GM19455 (cell line): Measurements from ENCODE around the gene XYLT1.

Experiments
- ATAC-seq: cut with Tn5 transposase; IDR thresholded peaks from one replicate; pipeline ENCODE4 v1.9.1; 2021; ENCODE audit not compliant: unreplicated experiment

The XYLT1 gene

DNA sequence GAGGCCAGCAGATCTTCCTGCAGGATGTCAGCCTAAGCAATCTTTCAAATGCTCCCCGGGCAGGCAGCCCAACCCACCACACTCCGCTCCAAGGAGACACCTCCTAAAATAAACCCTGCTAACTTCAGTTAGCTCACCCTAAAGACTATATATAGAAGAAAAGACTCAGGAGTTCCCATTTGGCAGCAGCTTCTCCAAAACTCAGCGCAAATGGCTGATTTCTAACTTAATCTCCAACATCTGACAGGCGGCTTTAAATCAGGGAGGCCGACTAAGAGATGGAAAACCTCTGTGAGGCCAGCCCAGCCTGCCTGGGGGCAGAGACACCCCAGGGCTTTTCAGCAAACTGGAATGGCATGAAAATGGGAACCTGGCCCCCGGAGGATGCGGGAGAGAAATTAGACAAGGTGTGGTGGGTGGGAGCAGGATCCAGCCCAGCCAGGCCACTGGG is 91.6 kb downstream of the XYLT1 start:
- no peak for ATAC-seq

- ATAC-seq: no peak
These were observed 93.1 kb downstream of the XYLT1 start for GRCh38 chr16:17377360-17378324.

DNA sequence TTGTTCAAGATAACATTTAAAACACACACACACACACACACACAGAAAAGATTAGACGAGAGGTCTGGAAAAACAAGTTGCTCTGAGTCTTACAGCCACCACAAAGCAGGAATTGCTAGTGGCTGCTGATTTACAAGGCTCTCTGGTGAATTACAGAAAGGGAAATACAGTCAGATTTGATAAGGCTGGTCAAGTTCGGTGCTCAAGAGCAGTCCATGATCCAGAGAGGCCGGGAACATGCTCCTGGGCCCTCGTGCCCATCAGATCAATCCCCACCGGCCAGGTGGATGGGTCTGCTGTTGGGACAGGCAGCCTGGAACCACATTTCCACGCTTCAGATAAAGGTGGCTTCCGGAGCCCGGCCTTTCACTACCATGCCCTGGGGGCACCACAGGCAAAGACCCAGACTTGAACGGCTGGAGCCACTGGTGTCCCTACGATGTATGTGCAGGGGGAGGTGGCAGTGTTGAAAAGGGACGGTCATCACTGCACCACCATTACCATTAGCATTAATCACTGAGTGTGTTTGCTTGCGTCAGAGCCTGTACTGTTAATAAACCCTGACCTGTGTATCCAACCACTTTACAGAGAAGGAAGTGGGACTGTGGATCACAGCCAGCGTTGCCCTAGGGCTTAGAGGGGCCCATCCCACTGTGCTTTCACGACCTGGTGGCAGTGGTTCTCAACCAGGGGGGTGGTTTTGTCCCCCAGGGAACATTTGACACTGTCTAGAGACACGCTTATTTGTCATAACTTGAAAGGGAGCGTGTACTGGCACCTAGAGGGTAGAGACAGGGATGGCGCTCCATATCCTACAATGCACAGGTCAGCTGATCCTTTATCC is 95.1 kb downstream of the XYLT1 start:
- ATAC-seq: no peak

DNA sequence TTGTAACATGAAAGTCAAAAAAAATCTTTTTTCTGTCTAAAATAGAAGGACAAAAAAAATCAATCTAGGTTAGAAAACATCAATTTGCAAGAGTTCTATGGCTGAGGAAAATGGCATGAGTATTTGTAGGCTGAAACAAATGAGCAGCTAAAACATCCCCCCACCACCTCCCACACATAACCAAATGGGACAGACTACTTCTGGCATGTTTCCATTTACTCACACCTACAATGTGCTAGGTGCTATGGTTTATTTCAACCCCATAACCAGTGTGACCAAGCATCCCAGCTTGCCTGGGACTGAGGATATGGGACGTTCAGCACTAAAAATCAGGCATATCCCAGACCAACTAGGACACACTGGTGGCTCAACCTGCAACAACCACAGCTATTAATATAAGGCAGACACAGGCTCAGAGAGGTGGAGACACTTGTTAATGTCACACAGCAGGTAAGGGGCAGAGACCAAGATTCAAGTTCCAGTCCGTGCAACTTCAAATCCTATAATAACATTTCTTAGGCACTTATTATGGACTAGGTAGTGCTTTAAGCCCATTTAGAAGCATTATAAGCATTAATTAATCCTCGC is 96.0 kb downstream of the XYLT1 start:
- no peak for ATAC-seq

GRCh38 chr16:17373533-17373932 is 97.2 kb downstream of the XYLT1 start:
- ATAC-seq: no peak

DNA sequence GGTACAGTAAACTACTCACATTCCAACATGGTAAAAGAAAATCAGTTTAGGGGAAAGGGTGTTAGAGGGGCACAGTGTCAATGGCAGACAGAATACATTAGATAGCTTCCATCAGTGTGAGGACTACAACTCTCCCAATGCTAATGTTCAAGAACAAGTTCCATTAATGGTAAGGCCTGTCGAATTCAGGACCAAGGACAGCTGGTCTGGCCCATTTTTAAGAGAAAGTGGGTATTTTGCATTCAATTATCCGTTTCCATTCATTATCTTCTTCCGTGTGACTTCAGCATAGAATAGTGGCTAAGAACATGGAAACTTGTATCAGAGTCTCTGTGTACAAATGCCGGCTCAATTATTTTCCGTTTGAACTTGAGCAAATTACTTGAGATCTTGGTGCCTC is 98.4 kb downstream of the XYLT1 start:
- no peak for ATAC-seq

DNA sequence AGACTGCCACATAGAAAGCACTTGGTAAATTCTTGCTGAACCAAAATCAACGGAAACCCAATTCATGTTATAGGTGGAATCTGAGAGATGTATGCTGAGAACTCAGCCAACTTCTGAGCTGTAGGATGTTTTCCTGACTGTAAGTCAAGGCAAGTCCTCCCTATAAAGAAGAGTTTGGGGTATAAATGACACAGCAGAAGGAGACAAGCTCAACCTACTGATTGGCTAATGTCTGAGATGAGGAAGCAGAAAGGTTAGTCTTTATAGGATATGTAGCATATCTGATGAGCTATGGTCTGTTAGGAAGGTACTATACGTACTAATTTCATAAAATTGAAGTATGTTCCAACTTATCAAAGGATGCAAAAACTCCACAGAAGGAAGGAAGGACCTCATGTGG is 99.5 kb downstream of the XYLT1 start:
- no peak for ATAC-seq

DNA sequence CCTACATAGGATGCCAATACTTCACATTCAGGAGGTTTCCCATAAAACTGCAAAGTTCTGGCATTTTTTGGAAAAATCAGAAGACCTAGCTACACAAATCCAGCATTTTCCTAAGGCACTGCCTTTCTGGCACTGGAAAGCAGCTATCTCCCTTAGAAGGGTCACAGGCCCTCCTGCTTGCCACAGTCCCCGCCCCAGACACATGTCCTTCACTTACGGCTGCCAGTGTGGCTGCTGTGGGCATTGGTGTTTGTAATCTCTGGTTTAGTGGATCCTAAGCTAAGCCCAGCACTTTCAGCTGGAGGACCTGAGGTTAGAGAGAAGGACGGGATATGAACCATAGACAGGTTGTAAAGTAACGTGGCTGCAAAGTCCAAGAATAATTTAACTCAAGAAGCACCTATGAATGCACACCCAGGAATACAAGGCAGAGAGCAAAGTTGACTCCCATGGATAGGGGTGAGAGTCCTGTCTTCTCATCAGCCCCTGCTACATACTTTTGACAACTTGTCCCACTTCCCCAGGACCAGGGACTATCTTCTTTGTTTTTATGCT is 100.0 kb downstream of the XYLT1 start:
- no peak for ATAC-seq

GRCh38 chr16:17370223-17370707 is 100.5 kb downstream of the XYLT1 start:
- ATAC-seq: no peak

DNA sequence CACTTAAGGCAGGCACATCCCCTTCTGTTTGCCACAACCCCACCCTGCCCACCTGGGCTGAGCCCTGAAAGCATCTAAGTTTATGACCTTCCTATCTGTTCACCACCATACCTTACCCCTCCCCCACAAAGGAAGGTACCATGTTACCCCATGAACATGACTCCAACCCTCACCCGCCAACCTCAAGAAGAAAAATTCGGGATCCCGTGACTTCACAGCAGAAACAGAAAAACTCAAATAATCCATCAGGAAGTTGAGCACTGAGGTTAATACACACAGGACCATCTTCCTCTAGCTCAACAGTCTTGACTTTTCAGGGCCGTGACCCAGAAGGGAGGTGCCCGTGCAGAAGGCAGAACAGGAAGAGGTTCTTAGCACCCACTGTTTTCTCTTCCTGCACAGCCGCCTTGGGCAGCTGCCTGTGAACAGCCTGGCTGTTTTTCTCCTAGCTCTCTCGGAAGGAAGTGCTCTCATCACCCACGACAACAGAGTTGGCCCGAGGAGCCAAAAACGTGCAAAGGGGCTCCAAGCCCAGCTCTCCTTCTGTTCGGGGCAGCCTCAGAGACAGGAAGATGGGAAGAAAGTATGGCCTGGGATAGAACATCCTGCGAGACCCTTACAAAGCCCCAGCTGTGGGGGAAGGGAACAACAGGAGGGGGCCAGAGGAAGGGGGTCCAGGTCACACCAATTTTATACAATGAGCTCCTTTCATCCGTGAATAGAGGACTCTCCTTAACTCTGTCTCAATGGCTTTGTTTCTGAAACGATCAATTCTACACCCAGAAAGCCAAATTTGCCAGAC is 101.1 kb downstream of the XYLT1 start:
- no peak for ATAC-seq

- ATAC-seq: no peak
These were observed 101.8 kb downstream of the XYLT1 start for GRCh38 chr16:17368951-17369350.

DNA sequence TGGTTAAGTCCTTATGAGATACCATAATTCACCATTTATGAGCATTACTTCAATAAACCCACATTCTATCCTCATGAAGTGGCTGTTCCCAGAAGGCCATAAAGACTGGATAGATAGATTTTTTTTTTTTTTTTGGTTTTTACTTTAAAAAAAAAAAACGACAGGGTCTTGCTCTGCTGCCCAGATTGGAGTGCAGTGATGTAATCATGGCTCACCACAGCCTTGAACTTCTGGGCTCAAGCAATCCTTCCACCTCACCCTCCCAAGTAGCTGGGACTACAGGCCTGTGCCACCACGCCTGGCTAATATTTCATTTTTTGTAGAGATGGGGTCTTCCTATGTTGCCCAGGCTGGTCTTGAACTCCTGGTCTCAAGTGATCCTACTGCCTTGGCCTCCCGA is 102.3 kb downstream of the XYLT1 start:
- no peak for ATAC-seq

DNA sequence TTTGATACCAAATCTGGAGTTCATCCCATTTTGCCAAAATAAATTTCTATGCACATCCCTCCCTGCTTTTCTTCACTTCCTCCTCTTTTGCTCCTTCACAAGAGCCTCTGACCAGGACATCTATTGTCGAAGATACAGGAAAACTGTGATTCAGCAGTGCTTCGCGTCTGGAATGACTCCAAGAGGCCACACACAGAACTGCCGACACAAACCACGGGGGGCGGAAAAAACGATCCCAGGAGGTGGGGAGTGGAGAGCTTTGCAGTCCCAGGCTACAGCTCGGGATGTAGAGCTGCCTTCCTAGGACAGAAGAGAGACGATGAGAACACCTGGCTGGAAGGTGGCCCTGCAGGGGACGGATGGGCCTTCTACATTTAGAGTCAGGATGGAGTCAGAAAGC is 102.8 kb downstream of the XYLT1 start:
- ATAC-seq: no peak

- no peak for ATAC-seq
These were observed 103.7 kb downstream of the XYLT1 start for GRCh38 chr16:17367036-17367435.

- ATAC-seq: no peak
These were observed 104.3 kb downstream of the XYLT1 start for GRCh38 chr16:17366299-17366961.

- no peak for ATAC-seq
These were observed 105.0 kb downstream of the XYLT1 start for GRCh38 chr16:17365591-17366298.

- ATAC-seq: no peak
These were observed 105.6 kb downstream of the XYLT1 start for GRCh38 chr16:17365211-17365541.

- ATAC-seq: no peak
These were observed 106.2 kb downstream of the XYLT1 start for GRCh38 chr16:17364319-17365210.
